ENCODE data around the gene ISG15.
A peak's percentile ranks its signal among the peaks of the same experiment; 100 is the strongest.
"Not testable (repeated sequence)": the region's sequence is repeated elsewhere in the genome, so short reads cannot be mapped to it uniquely, and the experiment has no call there.

ISG15 gene

DNA sequence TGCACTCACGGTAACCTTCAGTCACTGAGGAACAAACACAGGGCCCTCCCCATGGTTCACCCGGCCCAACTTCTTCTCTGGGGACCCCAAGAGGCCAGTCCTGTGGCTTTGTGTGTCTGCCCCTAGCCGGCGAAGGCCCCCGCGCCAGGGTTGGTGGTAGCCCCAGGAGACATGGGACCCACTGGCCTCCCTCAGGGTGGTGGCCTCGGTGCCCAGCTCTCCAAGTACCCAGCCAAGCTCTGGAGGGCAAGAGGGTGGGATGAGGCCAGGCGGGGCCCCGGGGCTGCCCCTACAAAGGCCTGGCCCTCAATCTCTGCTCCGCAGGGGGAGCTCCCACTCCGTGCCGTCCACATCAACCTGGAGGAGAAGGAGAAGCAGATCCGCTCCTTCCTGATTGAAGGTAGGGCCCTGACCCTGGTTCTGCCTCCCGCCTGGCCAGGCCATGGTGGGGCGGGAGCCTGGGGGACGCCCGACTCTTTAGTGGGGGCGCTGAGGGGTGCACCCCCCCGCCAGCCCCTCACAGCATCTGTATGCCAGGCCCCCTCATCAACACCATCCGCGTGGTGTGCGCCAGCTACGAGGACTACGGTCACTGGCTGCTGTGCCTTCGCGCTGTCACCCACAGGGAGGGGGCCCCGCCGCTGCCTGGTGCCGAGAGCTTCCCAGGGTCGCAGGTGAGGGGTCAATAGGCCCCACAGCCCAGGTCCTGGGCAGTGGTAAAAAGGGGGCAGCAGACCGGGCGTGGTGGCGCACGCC lies 41.4 kb upstream of the ISG15 start:
- H3K9me3 Mint-ChIP-seq: peaks cover 7% of the 10 kb centered on the region
- peaks cover 77% of the 10 kb centered on the region for H3K27me3 Mint-ChIP-seq
- H3K4me1 Mint-ChIP-seq: peaks cover 12% of the 10 kb centered on the region
- DNase-seq: no peak
- H3K4me3 Mint-ChIP-seq: no peak overlapping the region
- H3K36me3 Mint-ChIP-seq: no peaks in the 10 kb centered on the region
- CTCF ChIA-PET: interaction anchor here (1.0 kb wide), 1 partner anchor 13 kb away, joined by 3 read pairs; no protein-coding TSS in a partner anchor
- no peak overlapping the region for H3K27ac Mint-ChIP-seq

GRCh38 chr1:972726-973458 lies 40.4 kb upstream of the ISG15 start:
- CTCF ChIA-PET: no interaction called here

GRCh38 chr1:973459-974292 lies 39.6 kb upstream of the ISG15 start:
- no peak overlapping the region for H3K4me3 Mint-ChIP-seq
- H3K27me3 Mint-ChIP-seq: peaks cover 67% of the 10 kb centered on the region

More at GRCh38 chr1:972726-973458, 40.4 kb upstream of the ISG15 start:
- Mint-ChIP-seq H3K4me1 (peaks cover 7% of the 10 kb centered on the region), H3K27me3 (peaks cover 70% of the 10 kb centered on the region), H3K9me3 (peaks cover 7% of the 10 kb centered on the region), H3K27ac (no peak overlapping the region), H3K36me3 (no peaks in the 10 kb centered on the region), H3K4me3 (no peak overlapping the region)
- no peak for DNase-seq

GRCh38 chr1:974293-974640 lies 39.0 kb upstream of the ISG15 start:
- peaks cover 9% of the 10 kb centered on the region for H3K9me3 Mint-ChIP-seq
- CTCF ChIA-PET: interaction anchor here (3.1 kb wide), 1 partner anchor 69 kb away, joined by 17 read pairs; no protein-coding TSS in a partner anchor

More at GRCh38 chr1:973459-974292, 39.6 kb upstream of the ISG15 start:
- peaks cover 10% of the 10 kb centered on the region for H3K4me1 Mint-ChIP-seq
- CTCF ChIA-PET: interaction anchor here (3.1 kb wide), 1 partner anchor 68 kb away, joined by 17 read pairs; no protein-coding TSS in a partner anchor
- H3K27ac Mint-ChIP-seq: no peak overlapping the region
- H3K36me3 Mint-ChIP-seq: peaks cover 3% of the 10 kb centered on the region
- H3K9me3 Mint-ChIP-seq: peaks cover 10% of the 10 kb centered on the region
- no peak for DNase-seq

GRCh38 chr1:974687-975328 lies 38.5 kb upstream of the ISG15 start:
- CTCF ChIA-PET: interaction anchor here (3.1 kb wide), 1 partner anchor 69 kb away, joined by 17 read pairs; no protein-coding TSS in a partner anchor
- no peak for DNase-seq
- no peak overlapping the region for H3K4me3 Mint-ChIP-seq
- peaks cover 62% of the 10 kb centered on the region for H3K27me3 Mint-ChIP-seq
- H3K9me3 Mint-ChIP-seq: peaks cover 4% of the 10 kb centered on the region
- H3K4me1 Mint-ChIP-seq: peaks cover 10% of the 10 kb centered on the region
- H3K36me3 Mint-ChIP-seq: peaks cover 3% of the 10 kb centered on the region
- H3K27ac Mint-ChIP-seq: no peak overlapping the region

More at GRCh38 chr1:974293-974640, 39.0 kb upstream of the ISG15 start:
- no peak for DNase-seq
- H3K27ac Mint-ChIP-seq: no peak overlapping the region
- H3K4me1 Mint-ChIP-seq: peaks cover 10% of the 10 kb centered on the region
- peaks cover 3% of the 10 kb centered on the region for H3K36me3 Mint-ChIP-seq
- peaks cover 65% of the 10 kb centered on the region for H3K27me3 Mint-ChIP-seq
- H3K4me3 Mint-ChIP-seq: no peak overlapping the region

GRCh38 chr1:975365-975764 lies 37.9 kb upstream of the ISG15 start:
- H3K4me1 Mint-ChIP-seq: peaks cover 10% of the 10 kb centered on the region
- H3K27me3 Mint-ChIP-seq: peaks cover 56% of the 10 kb centered on the region
- peaks cover 3% of the 10 kb centered on the region for H3K36me3 Mint-ChIP-seq
- no peak for DNase-seq
- H3K9me3 Mint-ChIP-seq: peaks cover 4% of the 10 kb centered on the region
- no peak overlapping the region for H3K4me3 Mint-ChIP-seq
- CTCF ChIA-PET: interaction anchor here (1.3 to 3.1 kb wide), 3 partner anchors 35 to 70 kb away, joined by 3 to 17 read pairs (median 3); no protein-coding TSS in a partner anchor
- H3K27ac Mint-ChIP-seq: peak overlapping the region; percentile 52

DNA sequence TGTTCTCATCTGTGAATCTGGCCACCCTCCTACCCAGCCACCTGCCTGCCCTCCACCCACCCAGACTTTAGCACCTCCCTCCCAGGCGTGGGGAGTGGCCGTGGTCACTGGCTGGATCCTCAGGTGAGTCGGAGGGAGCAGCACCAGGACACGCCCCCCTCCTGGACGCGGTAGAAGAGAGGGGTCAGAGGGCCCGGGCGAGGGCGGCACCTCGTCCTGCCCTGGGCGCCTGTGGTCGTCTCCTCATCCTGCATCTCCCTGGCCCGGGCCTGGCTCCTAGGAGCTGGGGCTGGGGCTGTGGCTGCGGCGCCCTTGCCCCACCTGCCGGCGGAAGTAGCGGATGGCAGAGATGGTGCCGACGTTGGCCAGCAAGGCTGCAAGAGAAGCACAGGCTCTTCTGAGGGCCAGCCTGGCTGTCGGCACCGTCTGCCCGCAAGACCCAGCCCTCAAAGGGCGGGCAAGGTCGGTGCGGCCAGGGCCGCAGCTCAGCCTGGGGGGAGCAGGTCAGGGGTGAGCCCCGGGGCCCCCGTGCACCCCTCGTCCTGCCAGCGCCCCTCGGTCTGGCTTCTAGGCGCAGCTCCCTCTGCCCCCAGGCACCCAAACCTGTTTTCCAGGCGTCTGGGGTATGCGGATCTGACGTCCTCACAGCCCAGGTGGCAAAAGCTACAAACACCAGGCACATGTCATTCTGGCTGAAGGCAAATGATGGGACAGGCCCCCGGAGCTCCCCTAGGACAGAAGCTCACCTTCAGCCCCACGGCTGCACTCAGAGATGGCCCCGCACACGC lies 37.2 kb upstream of the ISG15 start:
- Mint-ChIP-seq H3K4me3 (no peak overlapping the region), H3K27ac (no peak overlapping the region), H3K36me3 (peaks cover 3% of the 10 kb centered on the region), H3K9me3 (peaks cover 4% of the 10 kb centered on the region), H3K27me3 (peaks cover 49% of the 10 kb centered on the region), H3K4me1 (peaks cover 10% of the 10 kb centered on the region)
- CTCF ChIA-PET: interaction anchor here (1.3 to 3.1 kb wide), 3 partner anchors 36 to 70 kb away, joined by 3 to 17 read pairs (median 3); no protein-coding TSS in a partner anchor
- DNase-seq: peak; percentile 82

- CTCF ChIA-PET: interaction anchor here (1.3 to 3.1 kb wide), 3 partner anchors 37 to 71 kb away, joined by 3 to 17 read pairs (median 3); no protein-coding TSS in a partner anchor
- H3K27me3 Mint-ChIP-seq: peaks cover 42% of the 10 kb centered on the region
- H3K36me3 Mint-ChIP-seq, H3K4me3 Mint-ChIP-seq, H3K9me3 Mint-ChIP-seq, H3K27ac Mint-ChIP-seq, H3K4me1 Mint-ChIP-seq, DNase-seq: not testable (repeated sequence)
Measured at GRCh38 chr1:976791-977190, 36.5 kb upstream of the ISG15 start.

GRCh38 chr1:978069-978834 lies 35.0 kb upstream of the ISG15 start:
- Mint-ChIP-seq H3K36me3 (peaks cover 3% of the 10 kb centered on the region), H3K9me3 (peaks cover 4% of the 10 kb centered on the region), H3K4me1 (peaks cover 10% of the 10 kb centered on the region), H3K4me3 (no peak overlapping the region), H3K27ac (no peak overlapping the region), H3K27me3 (peaks cover 40% of the 10 kb centered on the region)
- CTCF ChIA-PET: no interaction called here
- no peak for DNase-seq

- CTCF ChIA-PET: no interaction called here
- peaks cover 43% of the 10 kb centered on the region for H3K27me3 Mint-ChIP-seq
- peaks cover 10% of the 10 kb centered on the region for H3K4me1 Mint-ChIP-seq
- no peak overlapping the region for H3K27ac Mint-ChIP-seq
- no peak overlapping the region for H3K4me3 Mint-ChIP-seq
- peaks cover 3% of the 10 kb centered on the region for H3K36me3 Mint-ChIP-seq
- H3K9me3 Mint-ChIP-seq: peaks cover 4% of the 10 kb centered on the region
- DNase-seq: no peak
Measured at GRCh38 chr1:978835-979743, 34.2 kb upstream of the ISG15 start.

- Mint-ChIP-seq H3K4me1 (peaks cover 10% of the 10 kb centered on the region), H3K9me3 (peaks cover 4% of the 10 kb centered on the region), H3K4me3 (no peak overlapping the region), H3K27ac (no peak overlapping the region), H3K27me3 (peaks cover 41% of the 10 kb centered on the region), H3K36me3 (peaks cover 3% of the 10 kb centered on the region)
- CTCF ChIA-PET: interaction anchor here (0.7 kb wide), 1 partner anchor 25 kb away, joined by 3 read pairs; no protein-coding TSS in a partner anchor
- DNase-seq: no peak
Measured at GRCh38 chr1:979744-980072, 33.6 kb upstream of the ISG15 start.

Data from activated naive CD4-positive, alpha-beta T cell treated with anti-CD3 and anti-CD28 coated beads, Interleukin-2, amount 10 ng/mL, durations not matched to agents 7 days and 5 days (primary cell).